ENCODE measurements around the gene SYP.
A peak's percentile ranks its signal among the peaks of the same experiment; 100 is the strongest.

Gene SYP

DNA sequence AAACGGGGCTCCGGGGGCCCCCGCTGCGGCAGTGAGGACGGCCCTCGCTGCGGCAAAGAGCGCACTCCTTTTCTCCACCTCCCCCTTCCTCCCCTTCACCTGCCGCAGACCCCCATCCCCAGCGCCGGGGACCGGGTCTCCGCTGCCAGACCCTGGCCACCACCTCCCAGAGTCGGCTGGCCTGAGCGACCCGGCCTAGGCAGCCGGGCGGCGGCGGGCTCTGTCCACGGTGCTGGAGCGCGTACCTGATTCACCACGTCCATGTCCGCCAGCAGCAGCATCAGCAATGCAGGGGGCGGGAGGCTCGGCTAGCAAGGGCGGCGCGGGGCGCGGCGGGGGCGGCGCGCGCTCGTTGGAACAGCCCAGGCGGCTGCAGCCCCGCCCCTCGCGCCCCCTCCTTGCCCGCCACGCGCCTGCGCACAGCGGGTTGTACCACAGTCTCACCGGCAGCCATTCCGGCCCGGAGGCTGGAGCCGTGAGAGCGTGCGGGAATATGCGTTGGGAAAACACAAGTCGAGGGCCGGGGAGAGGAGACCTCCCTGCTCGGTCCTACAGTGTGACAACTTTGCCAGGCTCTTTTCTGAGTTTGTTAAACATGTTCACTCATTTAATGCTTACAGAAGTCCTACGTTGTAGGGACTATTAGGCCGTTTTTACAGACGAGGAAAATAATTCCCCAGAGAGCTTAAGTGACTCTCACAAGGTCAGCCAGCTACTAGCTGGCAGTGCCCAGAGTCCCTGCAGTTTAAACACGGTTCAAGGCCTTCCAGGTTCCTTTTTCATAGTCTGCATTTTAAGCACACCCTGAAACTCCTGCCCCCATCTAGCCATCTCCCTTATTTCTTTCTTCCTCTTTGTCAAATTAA, at the start of gene SYP:
TSS of gene SYP (minus strand) at position 288 of the 866 bp plus-strand sequence. CDS start at position 281, 7 bp downstream.
- peak; percentile 39 to 44 for DNase-seq

DNA sequence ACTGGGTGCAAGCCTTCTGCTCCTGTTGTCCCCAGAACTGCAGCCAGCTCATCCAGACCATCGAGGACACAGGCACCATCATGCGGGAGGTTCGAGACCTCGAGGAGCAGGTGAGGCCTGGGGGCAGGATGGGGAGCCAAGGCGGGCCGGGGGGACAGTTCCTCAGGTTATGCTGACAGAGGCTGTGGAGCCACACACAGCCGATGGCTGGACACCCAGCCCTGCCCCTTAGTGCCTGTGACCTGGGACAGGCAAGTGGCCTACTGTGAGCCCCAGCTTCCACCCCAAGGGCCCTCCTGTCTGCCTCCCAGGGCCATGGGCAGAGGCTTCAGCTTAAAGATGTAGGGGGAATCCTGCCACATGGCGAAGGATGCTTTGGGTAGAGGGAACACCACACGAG, 49.6 kb upstream of the SYP start:
- no peak for DNase-seq

- no peak for DNase-seq
These were observed 49.1 kb upstream of the SYP start for GRCh38 chrX:49249071-49249470.

- no peak for DNase-seq
These were observed 48.2 kb upstream of the SYP start for GRCh38 chrX:49247916-49248811.

- DNase-seq = no peak
These were observed 47.4 kb upstream of the SYP start for GRCh38 chrX:49247346-49247745.

- DNase-seq = no peak
These were observed 46.5 kb upstream of the SYP start for GRCh38 chrX:49246541-49246940.

DNA sequence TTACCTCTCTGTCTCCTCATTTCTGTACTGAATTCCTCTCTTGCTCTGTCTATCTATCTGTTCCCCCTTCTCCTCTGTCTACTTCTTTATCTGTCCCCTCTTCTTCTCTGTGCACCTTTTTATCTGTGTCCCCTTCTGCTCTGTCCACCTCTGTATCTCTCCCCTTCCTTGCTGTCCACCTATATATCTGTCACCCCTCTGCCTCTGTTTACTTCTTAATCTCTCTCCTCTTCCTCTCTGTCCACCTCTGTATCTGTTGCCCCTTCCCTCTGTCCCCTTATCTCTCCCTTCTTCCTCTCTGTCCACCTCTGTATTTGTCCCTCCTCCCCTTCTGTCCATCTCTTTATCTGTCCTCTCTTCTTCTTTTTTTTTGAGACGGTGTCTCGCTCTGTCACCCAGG, 44.2 kb upstream of the SYP start:
- no peak for DNase-seq

DNA sequence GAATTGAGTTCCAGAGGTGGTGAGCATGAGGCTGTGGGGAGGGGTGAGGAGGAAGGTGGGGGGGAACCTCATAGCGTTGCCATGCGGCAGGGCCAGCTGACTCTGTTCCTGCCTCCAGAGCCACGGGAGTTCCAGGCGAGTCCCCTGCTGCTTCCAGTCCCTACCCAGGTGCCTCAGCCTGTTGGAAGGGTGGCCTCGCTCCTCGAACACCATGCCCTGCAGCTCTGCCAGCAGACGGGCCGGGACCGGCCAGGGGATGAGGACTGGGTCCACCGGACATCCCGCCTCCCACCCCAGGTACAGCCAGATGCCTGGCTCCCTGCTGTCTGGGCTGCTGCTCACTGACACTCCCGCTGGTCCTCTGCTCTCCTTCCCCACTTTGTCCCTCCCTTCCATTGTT, 43.2 kb upstream of the SYP start:
- DNase-seq = no peak

DNA sequence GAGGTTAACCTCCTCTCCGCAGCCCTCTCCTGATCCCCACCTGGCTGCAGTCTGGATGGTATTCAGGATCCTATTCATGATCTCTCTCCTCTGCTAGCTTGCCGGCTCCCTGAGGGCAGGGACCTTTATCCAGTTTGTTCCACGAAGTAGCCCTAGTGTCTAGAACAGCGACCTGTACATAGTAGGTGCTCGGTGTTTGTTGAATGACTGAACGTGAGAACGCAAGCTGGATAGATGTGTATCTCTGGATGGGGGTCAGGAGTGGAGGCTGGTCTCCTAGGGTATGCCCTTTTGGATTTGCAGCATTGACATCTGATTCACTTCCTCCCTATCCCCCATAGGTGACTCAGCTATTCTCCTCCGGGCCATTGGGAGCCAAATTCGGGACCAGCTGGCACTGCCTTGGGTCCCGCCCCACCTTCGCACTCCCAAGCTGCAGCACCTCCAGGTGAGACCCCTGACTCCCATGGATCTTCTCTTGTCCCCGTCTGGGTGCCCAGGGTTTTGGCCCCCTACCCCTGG, 42.6 kb upstream of the SYP start:
- no peak for DNase-seq

- DNase-seq = no peak
These were observed 38.7 kb upstream of the SYP start for GRCh38 chrX:49238735-49239134.

GRCh38 chrX:49237060-49237459, 37.1 kb upstream of the SYP start:
- peak; percentile 0 to 2 for DNase-seq

DNA sequence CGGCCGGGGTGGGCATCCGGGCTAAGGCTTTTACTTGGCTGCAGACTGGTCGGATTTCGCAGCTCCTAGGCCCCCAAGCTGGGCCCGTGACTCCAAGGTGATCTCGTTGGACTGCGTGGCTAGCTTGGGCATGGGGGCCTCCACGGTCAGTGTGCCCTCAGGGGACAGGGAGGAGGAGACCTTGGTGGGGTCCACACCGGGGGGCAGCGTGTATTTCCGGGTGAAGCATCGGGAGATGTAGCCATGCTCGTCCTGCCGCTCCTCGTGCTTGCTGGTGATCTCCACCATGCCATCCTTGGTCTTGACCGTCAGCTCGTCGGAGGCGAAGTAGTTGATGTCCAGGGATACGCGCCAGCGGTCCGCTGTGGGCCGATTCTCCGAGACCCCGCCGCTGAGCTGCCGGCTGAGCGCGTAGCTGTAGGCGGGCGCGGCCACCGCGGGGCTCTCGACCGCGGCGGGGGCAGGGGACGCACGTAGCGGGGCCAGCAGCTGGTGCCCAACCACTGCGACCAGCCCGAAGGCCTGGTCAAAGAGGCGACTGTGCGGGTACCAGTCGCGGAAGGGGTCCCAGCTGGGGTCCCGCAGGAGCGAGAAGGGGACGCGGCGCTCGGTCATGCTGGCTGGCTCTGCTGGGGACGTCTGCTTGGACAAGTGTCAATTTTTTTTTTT, 34.0 kb upstream of the SYP start:
- DNase-seq = no peak

GRCh38 chrX:49233176-49233575, 33.2 kb upstream of the SYP start, which contains the start of gene CACNA1F:
Gene CACNA1F (minus strand): TSS chrX:49233340. CDS start chrX:49233309, 31 bp downstream.
- DNase-seq = no peak

DNA sequence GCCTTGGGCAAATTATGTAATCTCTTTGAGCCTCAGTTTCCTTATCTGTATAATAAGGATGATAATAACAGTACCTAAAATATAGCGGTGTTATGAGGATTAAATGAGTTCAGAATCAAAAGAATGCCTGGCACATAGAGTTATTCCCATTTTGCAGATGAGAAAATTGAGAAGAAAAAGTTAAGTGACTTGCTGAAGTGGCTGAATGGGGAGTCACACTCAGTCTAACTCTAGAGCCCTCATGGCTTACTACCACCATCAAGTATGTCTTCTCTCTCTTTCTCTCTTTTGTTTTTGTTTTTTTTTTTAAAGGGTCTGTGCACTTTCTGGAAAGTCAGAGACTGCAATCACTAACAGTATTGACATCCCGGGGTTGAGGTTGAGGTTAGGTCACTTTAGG, 32.5 kb upstream of the SYP start:
- no peak for DNase-seq

DNA sequence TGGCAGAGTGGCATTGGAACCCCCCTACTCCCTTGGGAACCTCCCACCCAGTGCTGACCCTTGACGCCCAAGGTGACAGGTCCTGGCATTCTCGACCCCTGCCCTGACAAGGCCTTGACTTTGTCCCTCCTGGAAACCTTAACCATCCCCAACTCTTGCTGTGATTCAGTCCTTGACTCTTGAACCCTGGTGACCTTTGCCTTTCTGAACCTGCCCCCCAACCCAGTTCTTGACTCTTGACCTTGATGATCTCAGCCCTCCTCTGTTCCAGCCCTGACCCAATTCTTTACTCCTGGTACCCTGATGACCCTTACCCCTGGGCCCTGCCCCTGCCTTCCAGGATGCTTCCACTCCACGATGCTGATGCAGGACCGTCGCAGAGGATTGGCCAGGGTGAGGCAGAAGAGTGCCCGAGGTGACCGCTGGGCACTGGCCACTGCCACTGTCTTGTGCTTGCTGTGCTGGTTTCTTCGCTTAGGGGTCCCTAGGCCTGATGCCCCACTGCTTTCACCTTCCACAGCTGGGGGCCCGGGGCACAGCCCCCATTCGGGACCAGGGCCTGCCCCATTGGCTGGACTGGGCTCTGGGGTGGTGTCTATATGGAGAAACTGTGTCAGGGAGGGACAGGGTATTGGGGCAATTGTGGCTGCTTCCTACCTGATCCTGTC, 31.5 kb upstream of the SYP start:
- no peak for DNase-seq

GRCh38 chrX:49230500-49231232, 30.7 kb upstream of the SYP start:
- peak; percentile 22 to 31 for DNase-seq

DNA sequence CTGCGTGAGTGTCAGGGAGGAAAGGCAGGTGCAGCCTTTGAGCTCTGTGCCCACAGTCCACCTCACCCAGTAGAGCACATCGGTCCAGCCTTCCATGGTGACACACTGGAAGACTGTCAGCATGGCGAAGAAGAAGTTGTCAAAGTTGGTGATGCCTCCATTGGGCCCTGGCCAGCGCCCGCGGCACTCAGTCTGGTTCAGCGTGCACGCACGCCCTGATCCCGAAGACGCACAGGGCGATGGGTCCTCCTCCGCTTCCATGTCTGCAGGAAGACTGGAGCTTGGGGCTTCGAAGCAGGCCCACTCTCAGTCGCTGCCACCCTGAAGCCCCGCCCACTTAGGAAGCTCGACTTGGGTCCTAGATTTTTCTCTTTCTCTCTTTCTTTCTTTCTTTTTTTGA, 28.2 kb upstream of the SYP start:
- DNase-seq = no peak

GRCh38 chrX:49227726-49228125, 27.7 kb upstream of the SYP start:
- no peak for DNase-seq

DNA sequence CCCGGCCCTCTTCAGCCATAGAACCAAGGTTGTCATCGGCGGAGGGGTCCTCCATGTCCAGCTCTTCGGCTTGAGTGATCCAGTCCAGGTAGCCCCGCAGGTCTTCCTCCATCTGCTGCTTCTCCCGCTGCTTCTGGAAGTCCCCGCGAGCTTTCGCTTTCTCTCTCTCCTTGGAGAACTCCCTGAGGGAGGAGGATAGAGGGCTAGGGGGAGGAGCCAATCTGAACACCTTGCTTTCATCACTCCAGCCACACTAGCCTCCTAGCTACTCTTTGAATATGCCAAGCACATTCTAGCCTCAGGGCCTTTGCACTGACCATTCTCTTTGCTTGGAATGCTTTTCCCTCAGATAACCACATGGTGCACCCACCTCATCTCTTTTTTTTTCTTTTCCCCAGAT, 27.0 kb upstream of the SYP start:
- no peak for DNase-seq

DNA sequence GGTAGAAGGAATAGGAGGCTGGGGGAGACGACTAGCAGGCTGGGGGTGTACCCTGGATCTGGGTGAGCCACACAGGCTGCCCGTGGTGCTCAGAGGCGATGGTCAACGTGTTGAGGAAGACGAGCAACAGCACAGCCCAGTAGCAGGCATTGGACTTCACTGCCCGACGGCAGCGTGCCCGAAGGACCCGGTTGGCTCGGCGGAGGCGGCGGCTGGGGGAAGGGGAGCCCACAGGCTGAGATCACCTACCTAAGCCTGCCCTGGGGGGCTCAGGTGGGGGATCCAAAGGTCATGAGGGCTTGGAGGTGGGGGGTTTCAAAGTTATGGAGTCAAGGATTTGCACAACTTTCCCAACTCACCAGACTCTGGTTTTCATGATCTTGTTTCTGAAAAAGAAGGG, 25.9 kb upstream of the SYP start:
- no peak for DNase-seq

DNA sequence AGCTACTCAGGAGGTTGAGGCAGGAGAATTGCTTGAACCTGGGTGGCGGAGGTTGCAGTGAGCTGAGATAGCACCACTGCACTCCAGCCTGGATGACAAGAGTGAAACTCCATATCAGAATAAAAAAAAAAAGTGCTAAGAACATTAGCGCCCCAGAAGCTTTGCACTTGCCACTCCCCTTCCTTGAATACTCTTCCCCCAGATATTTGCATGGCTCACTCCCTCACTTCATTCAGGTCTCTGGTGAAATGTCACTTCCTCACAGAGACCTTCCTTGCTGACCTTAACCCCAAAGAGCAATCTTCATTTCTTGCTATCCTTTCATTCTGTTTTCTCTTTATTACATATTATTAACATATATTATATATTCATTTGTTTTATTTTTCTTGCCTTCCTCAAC, 21.9 kb upstream of the SYP start:
- DNase-seq = no peak

- no peak for DNase-seq
These were observed 20.1 kb upstream of the SYP start for GRCh38 chrX:49220100-49220499.
